PC-3 (cell line): ENCODE data around the gene RGS2. TPM values are rescaled to one million over a fixed set of nuclear protein-coding genes. Genes with fewer than 3 reads are reported as not detected.

Experiments
- ATAC-seq: fragments of 200-7000 bp; cut with Tn5 transposase; 2 replicates; pipeline ENCODE4 v1.9.1; 2020; ENCODE audit warnings: mild to moderate bottlenecking, moderate library complexity
- BruUV-seq: library from RNA; stranded (reverse); fragments of 400-500 nt; replicated peaks from 2 replicates; lab custom pipeline; 2021; lab: Mats Ljungman, UMichigan
- CTCF ChIA-PET: fragments of 300-600 bp; sonication (Branson Sonifier 250); formaldehyde crosslinking; loops from one replicate; lab custom pipeline; 2022; ENCODE audit warnings: antibody characterized with exemption; lab: Charles Lee
- POLR2A ChIA-PET: fragments of 300-600 bp; sonication (Branson Sonifier 250); formaldehyde crosslinking; loops from one replicate; lab custom pipeline; 2022; ENCODE audit warnings: antibody characterized with exemption; ENCODE audit not compliant: unreplicated experiment; lab: Charles Lee
- DNase-seq: peaks from one replicate; pipeline ENCODE4 v3.0.0-alpha.2; 2015
- H2AFZ ChIP-seq: fragments of 300-600 bp; sonication (generic); 2 replicates; pipeline ENCODE4 v1.6.0; 2016; ENCODE audit warnings: antibody characterized with exemption, low read length
- H3F3A ChIP-seq: fragments of 300-600 bp; sonication (generic); one replicate; pipeline ENCODE4 v1.6.0; 2017; ENCODE audit warnings: antibody characterized with exemption, low read length, control low read depth, mild to moderate bottlenecking; ENCODE audit not compliant: unreplicated experiment
- H3K27ac ChIP-seq: fragments of 300-600 bp; sonication (generic); 2 replicates; pipeline ENCODE4 v1.5.1; 2016; ENCODE audit warnings: mild to moderate bottlenecking, low read length
- H3K27me3 ChIP-seq: fragments of 300-600 bp; sonication (generic); 2 replicates; pipeline ENCODE4 v1.6.1; 2016; ENCODE audit warnings: low read length, mixed read lengths
- H3K36me3 ChIP-seq: fragments of 300-600 bp; sonication (generic); 2 replicates; pipeline ENCODE4 v1.6.1; 2016; ENCODE audit warnings: low read depth, mixed run types, low read length, mixed read lengths
- H3K4me1 ChIP-seq: fragments of 300-600 bp; sonication (generic); 2 replicates; pipeline ENCODE4 v1.5.1; 2016; ENCODE audit warnings: low read length; ENCODE audit not compliant: insufficient read depth
- H3K4me2 ChIP-seq: fragments of 300-600 bp; sonication (generic); 2 replicates; pipeline ENCODE4 v1.6.0; 2016; ENCODE audit warnings: low read length
- H3K4me3 ChIP-seq: fragments of 300-600 bp; sonication (generic); 2 replicates; pipeline ENCODE4 v1.5.1; 2016; ENCODE audit warnings: mild to moderate bottlenecking, low read length, mixed read lengths
- H3K79me2 ChIP-seq: fragments of 300-600 bp; sonication (generic); 2 replicates; pipeline ENCODE4 v1.6.1; 2017; ENCODE audit warnings: low read length, mixed read lengths
- H3K9ac ChIP-seq: fragments of 300-600 bp; sonication (generic); 2 replicates; pipeline ENCODE4 v1.6.0; 2016; ENCODE audit warnings: mild to moderate bottlenecking, low read length
- H3K9me2 ChIP-seq: fragments of 300-600 bp; sonication (generic); replicated peaks from 2 replicates; pipeline ENCODE4 v1.6.1; 2016; ENCODE audit warnings: mixed run types, low read length, mixed read lengths
- H3K9me3 ChIP-seq: fragments of 300-600 bp; sonication (generic); 2 replicates; pipeline ENCODE4 v1.6.1; 2016; ENCODE audit warnings: low read length, mixed read lengths
- H4K20me1 ChIP-seq: fragments of 300-600 bp; sonication (generic); 2 replicates; pipeline ENCODE4 v1.6.1; 2016; ENCODE audit warnings: low read length, mixed read lengths
- EZH2 ChIP-seq: fragments of 300-600 bp; sonication (generic); IDR thresholded peaks from one replicate; pipeline ENCODE4 v1.6.1; 2017; ENCODE audit warnings: antibody characterized with exemption, mild to moderate bottlenecking, low read length; ENCODE audit not compliant: unreplicated experiment
- EZH2phosphoT487 ChIP-seq: fragments of 300-600 bp; sonication (generic); IDR thresholded peaks from 2 replicates; pipeline ENCODE4 v1.6.1; 2018; ENCODE audit warnings: mild to moderate bottlenecking, antibody characterized with exemption, low read length, borderline replicate concordance
- intact Hi-C: fragments of 100-400 bp; cut with micrococcal nuclease; formaldehyde crosslinking; loops from 2 replicates; pipeline ENCODE4 v1.9.0; 2023
- total RNA-seq: library from RNA; depleted of rRNA; stranded (reverse); fragments of >200 nt; gene quantifications from 2 replicates; pipeline ENCODE4 v1.2.3, GENCODE V29; 2014
- TF ChIP-seq, protein P1 (sequence below): fragments of 300-600 bp; sonication (generic); conservative IDR thresholded peaks from 2 replicates; pipeline ENCODE4 v1.5.1; 2017; ENCODE audit warnings: antibody characterized with exemption, low read depth, mild to moderate bottlenecking, low read length

The RGS2 gene
- total RNA-seq, 1 experiment from 2014 or later = 163 TPM

DNA sequence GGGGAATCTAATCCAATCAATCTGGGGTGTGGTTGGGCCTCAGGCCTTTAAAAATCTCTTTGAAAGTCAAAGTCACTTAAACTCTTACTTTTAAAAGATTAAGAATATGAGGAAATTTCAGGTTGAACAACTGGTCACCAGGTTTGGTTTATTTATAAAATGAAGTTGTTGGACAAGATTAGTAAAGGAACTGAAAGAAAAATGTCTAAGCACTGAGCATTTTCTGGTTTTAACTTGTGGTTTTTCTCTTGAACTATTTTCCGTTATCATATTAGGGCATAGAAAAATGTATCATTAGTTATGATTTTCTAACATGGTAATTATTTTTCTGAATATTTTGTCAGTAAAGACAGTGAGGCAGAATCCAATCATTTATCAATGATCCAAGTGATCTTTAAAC lies 49.6 kb downstream of the RGS2 start:
- Histone ChIP-seq H3K36me3 (no peaks in the 10 kb centered on the region), H4K20me1 (no peaks in the 10 kb centered on the region), H3K9ac (no peak overlapping the region), H3K27me3 (no peaks in the 10 kb centered on the region), H3K27ac (0 out of 2 replicates have a peak overlapping the region, but pooled peaks have one; percentile 25), H3K4me3 (no peak overlapping the region), H3F3A (no peaks in the 10 kb centered on the region), H3K4me2 (no peak overlapping the region), H2AFZ (no peak overlapping the region), H3K9me2 (no peaks in the 10 kb centered on the region), H3K4me1 (peaks cover 27% of the 10 kb centered on the region), H3K79me2 (no peaks in the 10 kb centered on the region), H3K9me3 (no peaks in the 10 kb centered on the region)
- CTCF ChIA-PET = no interaction called here
- TF ChIP-seq, protein P1, sequence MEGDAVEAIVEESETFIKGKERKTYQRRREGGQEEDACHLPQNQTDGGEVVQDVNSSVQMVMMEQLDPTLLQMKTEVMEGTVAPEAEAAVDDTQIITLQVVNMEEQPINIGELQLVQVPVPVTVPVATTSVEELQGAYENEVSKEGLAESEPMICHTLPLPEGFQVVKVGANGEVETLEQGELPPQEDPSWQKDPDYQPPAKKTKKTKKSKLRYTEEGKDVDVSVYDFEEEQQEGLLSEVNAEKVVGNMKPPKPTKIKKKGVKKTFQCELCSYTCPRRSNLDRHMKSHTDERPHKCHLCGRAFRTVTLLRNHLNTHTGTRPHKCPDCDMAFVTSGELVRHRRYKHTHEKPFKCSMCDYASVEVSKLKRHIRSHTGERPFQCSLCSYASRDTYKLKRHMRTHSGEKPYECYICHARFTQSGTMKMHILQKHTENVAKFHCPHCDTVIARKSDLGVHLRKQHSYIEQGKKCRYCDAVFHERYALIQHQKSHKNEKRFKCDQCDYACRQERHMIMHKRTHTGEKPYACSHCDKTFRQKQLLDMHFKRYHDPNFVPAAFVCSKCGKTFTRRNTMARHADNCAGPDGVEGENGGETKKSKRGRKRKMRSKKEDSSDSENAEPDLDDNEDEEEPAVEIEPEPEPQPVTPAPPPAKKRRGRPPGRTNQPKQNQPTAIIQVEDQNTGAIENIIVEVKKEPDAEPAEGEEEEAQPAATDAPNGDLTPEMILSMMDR = no peak
- no peak for TF ChIP-seq EZH2phosphoT487
- TF ChIP-seq EZH2 = no peak
- intact Hi-C loops = no loop called here
- no TSS peak for BruUV-seq
- no peak for DNase-seq
- no peak for ATAC-seq
- POLR2A ChIA-PET = no interaction called here

DNA sequence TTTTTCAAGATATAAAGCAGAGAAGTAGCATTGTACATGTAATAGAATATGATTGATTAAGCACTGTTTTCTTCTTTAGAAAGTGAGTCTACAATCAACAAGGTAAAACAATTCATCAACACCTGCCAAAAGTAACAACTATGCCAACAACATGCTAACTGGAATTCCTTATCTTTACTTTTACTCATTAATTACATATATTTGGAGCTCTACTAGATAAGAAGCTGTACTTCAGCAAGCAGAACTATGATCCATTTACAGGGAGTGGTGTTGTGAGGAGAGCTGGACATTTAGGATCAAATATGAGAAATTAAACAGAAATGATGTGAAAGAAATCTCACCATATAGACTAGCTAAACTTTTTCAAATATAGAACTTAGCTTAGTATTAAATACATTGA lies 51.0 kb downstream of the RGS2 start:
- Histone ChIP-seq H3K9me2 (no peaks in the 10 kb centered on the region), H3K4me2 (no peak overlapping the region), H3K4me3 (no peak overlapping the region), H3K9me3 (no peaks in the 10 kb centered on the region), H3K27me3 (no peaks in the 10 kb centered on the region), H3F3A (no peaks in the 10 kb centered on the region), H3K79me2 (no peaks in the 10 kb centered on the region), H2AFZ (no peak overlapping the region), H3K4me1 (peaks cover 27% of the 10 kb centered on the region), H3K27ac (peak overlapping the region; percentile 98; the same call in 1 of the 2 replicates), H4K20me1 (no peaks in the 10 kb centered on the region), H3K36me3 (no peaks in the 10 kb centered on the region), H3K9ac (peak overlapping the region; percentile 1)
- ChIA-PET CTCF (no interaction called here), POLR2A (interaction anchor here (0.6 kb wide), 1 partner anchor 182 kb away, joined by 5 read pairs; no protein-coding TSS in a partner anchor)
- BruUV-seq = no TSS peak
- intact Hi-C loops = loop anchor here (5.0 kb wide), 1 partner anchor 92 kb away; no protein-coding TSS in a partner anchor
- no peak for DNase-seq
- ATAC-seq = no peak
- TF ChIP-seq EZH2phosphoT487 (no peak), EZH2 (no peak)
- TF ChIP-seq, protein P1 = no peak

DNA sequence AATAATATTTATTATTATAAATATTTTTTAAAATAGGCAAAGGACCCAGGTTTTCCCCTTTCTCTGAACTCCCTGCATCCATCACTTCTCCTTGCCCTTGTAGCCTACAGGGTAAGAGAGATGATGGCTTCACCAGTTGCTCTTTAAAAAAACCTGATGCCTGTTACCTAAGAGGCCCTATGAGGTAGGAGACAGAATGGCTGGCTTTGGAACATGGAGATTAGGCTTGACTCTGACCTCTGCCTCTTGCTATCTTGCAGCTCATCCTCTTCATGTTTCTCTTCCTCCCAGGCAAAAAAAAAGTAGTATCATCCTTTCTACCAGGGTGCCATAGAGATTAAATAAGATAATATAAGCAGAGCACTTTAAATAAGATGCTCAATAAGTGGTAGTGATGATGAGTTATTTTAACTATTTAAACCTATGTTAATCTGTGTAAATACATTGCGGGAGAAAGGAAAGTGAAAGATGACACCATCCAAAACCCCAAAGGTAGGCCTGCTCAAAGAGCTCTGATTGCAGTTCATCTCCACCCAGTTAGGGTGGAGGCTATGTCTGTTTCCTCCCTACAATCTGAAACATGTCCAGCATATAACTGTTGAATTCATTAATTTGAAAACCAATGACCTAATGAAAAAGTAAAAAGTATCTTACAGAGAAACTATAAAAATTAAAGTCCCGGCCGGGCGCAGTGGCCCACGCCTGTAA lies 51.8 kb downstream of the RGS2 start:
- POLR2A ChIA-PET = interaction anchor here (0.7 kb wide), 1 partner anchor 53 kb away, joined by 3 read pairs; no protein-coding TSS in a partner anchor

More for the DNA sequence above, 51.8 kb downstream of the RGS2 start:
- CTCF ChIA-PET = no interaction called here
- peak overlapping the region; percentile 98 for H3K27ac ChIP-seq
- no peaks in the 10 kb centered on the region for H3K36me3 ChIP-seq
- DNase-seq (peak; percentile 36), ATAC-seq (peak; percentile 43)
- H3K79me2 ChIP-seq = no peaks in the 10 kb centered on the region
- TF ChIP-seq, protein P1 = no peak
- no peak for TF ChIP-seq EZH2
- TF ChIP-seq EZH2phosphoT487 = no peak
- H3K4me1 ChIP-seq = peaks cover 27% of the 10 kb centered on the region
- BruUV-seq = no TSS peak
- H3K27me3 ChIP-seq = no peaks in the 10 kb centered on the region
- intact Hi-C loops = loop anchor here (1.0 to 5.0 kb wide), 2 partner anchors 33 to 92 kb away; no protein-coding TSS in a partner anchor
- H3K9me2 ChIP-seq = no peaks in the 10 kb centered on the region
- H3F3A ChIP-seq = no peaks in the 10 kb centered on the region
- H3K4me2 ChIP-seq = peak overlapping the region; percentile 83
- H3K9ac ChIP-seq = peak overlapping the region; percentile 78
- H4K20me1 ChIP-seq = no peaks in the 10 kb centered on the region
- no peaks in the 10 kb centered on the region for H3K9me3 ChIP-seq
- H3K4me3 ChIP-seq = no peak overlapping the region
- no peak overlapping the region for H2AFZ ChIP-seq
